ENCODE data around the gene FEZ2. TPM values are rescaled to one million over a fixed set of nuclear protein-coding genes. Genes with fewer than 3 reads are reported as not detected.

The FEZ2 gene
- total and polyA plus RNA-seq, 9 donors = 28.9 to 70.9 (median 41.3) TPM

DNA sequence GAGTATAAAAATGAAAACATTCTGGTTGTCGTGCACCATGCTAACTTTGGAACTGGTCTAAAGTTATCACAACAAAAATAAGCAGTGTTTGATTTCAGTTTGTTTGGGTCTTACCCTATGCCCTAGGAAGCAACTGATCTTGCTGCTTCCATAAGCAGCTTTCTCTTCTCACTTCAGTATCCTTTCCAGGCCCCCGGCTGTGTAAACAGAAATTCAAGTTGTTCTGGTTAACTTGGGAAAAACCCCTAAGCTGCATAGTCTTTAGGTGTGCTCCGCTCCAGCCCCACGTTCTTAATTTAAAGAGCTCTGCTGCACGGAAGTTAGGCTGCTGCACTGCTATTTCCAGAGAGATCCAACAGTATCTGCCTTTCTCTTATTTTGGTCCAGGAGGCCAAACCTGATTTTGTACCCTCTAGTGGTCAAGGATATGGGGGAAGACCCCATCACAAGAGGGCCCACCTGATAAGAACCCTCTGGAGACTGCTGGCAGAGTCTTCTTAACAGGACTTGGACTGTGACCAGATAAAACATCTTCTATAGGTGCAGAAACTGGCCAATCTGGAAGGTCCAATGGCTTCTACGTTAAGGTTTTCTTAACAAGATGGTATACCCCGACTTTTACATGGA, 69.1 kb downstream of the FEZ2 start:
- Histone ChIP-seq H3K9me3 (no peaks in the 10 kb centered on the region), H3K27me3 (no peaks in the 10 kb centered on the region), H3K4me1 (ENCODE audit: insufficient read depth) (peaks cover 7% of the 10 kb centered on the region), H3K27ac (no peak overlapping the region), H3K36me3 (no peaks in the 10 kb centered on the region), H3K4me3 (no peak overlapping the region)
- DNase-seq = no peak
- WGBS, 3 donors = 56 to 75% (median 71%) methylated on average over 7 of the region's 7 CpGs
- intact Hi-C loops (cut with DNase I) = no loop called here
- TF ChIP-seq POLR2A (IDR thresholded peaks at IDR 0.05) = no peak
- no peak for TF ChIP-seq EP300 (IDR thresholded peaks at IDR 0.05)
- no peak for TF ChIP-seq CTCF (IDR thresholded peaks at IDR 0.05)

DNA sequence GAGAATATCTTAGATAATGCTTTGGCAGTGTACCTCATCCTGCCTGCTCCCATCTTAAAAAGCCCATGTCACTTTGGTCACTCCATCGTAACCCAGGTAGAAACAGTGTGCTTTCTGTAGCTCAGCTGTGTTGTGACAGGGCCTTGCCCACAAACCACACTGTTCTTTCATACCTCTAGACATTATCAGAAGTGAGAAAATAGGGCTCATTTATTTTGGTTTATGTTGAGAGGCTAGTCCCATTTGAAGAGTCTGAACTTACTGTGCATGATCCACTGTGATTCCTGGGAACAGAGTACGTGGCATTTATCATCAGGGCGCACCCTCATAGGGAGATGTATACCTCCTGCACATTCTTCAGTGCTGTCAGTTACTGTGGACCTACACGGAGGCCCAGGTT, 69.7 kb downstream of the FEZ2 start:
- peaks cover 7% of the 10 kb centered on the region for H3K4me1 ChIP-seq (ENCODE audit: insufficient read depth)
- TF ChIP-seq POLR2A (IDR thresholded peaks at IDR 0.05) (no peak), EP300 (IDR thresholded peaks at IDR 0.05) (no peak), CTCF (IDR thresholded peaks at IDR 0.05) (no peak)
- no peaks in the 10 kb centered on the region for H3K27me3 ChIP-seq
- DNase-seq = no peak
- no peak overlapping the region for H3K27ac ChIP-seq
- no peaks in the 10 kb centered on the region for H3K36me3 ChIP-seq
- no peaks in the 10 kb centered on the region for H3K9me3 ChIP-seq
- 46 to 75% (median 55%) methylated on average over 4 of the region's 4 CpGs for WGBS, 3 donors
- intact Hi-C loops (cut with DNase I) = no loop called here
- no peak overlapping the region for H3K4me3 ChIP-seq

DNA sequence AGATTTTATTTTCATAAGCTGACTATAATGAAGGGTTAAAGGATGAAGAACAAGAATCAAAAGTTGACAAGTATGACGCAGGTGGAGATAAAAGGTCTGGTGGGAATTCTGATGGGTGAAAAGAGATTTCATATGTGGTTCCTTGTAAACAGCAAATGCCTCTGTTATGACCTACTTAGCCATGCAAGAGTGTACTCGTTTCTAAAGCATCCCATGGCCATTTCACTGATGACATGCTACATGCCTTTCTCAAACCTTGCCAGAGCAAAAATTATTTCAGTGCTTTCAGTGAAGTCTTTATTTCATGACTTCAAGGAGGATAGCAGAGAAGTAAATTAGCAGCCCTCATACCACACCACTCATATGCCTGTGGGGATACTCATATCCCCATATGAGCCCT, 71.7 kb downstream of the FEZ2 start:
- Histone ChIP-seq H3K4me3 (no peak overlapping the region), H3K9me3 (no peaks in the 10 kb centered on the region), H3K27ac (peak overlapping the region in 1 of 2 donors; percentile 26), H3K27me3 (no peaks in the 10 kb centered on the region), H3K36me3 (no peaks in the 10 kb centered on the region), H3K4me1 (ENCODE audit: insufficient read depth) (peaks cover 7% of the 10 kb centered on the region)
- WGBS, 3 donors = 29 to 52% (median 50%) methylated on average over 2 of the region's 2 CpGs
- intact Hi-C loops (cut with DNase I) = no loop called here
- TF ChIP-seq CTCF (IDR thresholded peaks at IDR 0.05) (no peak), POLR2A (IDR thresholded peaks at IDR 0.05) (no peak), EP300 (IDR thresholded peaks at IDR 0.05) (no peak)
- DNase-seq = no peak

DNA sequence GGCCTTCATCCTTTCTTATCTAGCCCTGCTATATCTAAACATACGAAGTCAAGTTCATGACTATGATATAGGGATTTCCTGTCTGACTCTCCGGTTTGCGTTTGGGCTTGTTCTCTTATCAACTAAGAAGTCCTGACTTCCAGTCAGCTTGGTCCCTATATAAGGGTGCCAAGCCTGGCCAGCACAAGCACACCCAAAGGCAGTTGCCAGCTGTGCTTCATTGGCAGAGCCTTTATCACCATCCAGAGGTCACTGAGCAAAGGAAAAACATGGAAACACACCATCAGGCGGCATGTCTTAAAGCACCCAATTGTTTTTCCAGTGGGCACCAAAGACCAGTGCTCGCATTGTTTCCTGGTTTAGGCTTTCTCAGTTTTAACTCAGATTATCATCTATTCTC, 72.7 kb downstream of the FEZ2 start:
- intact Hi-C loops (cut with DNase I) = no loop called here
- Histone ChIP-seq H3K9me3 (no peaks in the 10 kb centered on the region), H3K4me3 (no peak overlapping the region), H3K4me1 (ENCODE audit: insufficient read depth) (peaks cover 7% of the 10 kb centered on the region), H3K27me3 (no peaks in the 10 kb centered on the region), H3K27ac (no peak overlapping the region), H3K36me3 (no peaks in the 10 kb centered on the region)
- DNase-seq = no peak
- 77 to 84% (median 78%) methylated on average over 5 of the region's 5 CpGs for WGBS, 3 donors
- no peak for TF ChIP-seq EP300 (IDR thresholded peaks at IDR 0.05)

DNA sequence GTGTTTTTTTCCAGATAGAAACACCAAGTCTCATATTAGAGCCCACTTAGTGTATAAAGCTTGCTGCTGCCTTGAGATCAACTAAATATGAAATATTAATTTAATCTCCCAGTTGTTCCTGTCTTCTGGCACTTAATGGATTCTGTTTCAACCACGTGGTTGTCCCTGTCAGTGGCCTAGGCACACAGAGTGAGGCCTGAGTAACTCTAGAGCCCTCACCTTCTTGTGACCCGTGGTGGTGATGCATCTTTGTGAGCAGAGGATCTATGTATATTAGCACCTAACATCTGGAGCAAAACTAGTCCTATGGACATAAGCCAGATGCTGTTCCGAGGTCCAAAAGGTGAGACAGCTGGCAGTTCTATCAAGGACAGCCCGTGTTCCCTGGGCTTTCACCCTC, 74.8 kb downstream of the FEZ2 start:
- intact Hi-C loops (cut with DNase I) = no loop called here
- no peak overlapping the region for H3K27ac ChIP-seq
- H3K27me3 ChIP-seq = no peaks in the 10 kb centered on the region
- H3K9me3 ChIP-seq = no peaks in the 10 kb centered on the region
- no peak for DNase-seq
- H3K4me1 ChIP-seq (ENCODE audit: insufficient read depth) = peaks cover 4% of the 10 kb centered on the region
- 20 to 53% (median 27%) methylated on average over 4 of the region's 4 CpGs for WGBS, 3 donors
- no peak overlapping the region for H3K4me3 ChIP-seq
- H3K36me3 ChIP-seq = no peaks in the 10 kb centered on the region
- TF ChIP-seq EP300 (IDR thresholded peaks at IDR 0.05) = no peak
- TF ChIP-seq POLR2A (IDR thresholded peaks at IDR 0.05) = no peak

Data from ovary (tissue), 9 donors.